OCI-LY3 (cell line): ENCODE results near the gene PXN.

Experiments used
- CTCF ChIP-seq: fragments of 200-600, 300-600 bp; sonication (generic); IDR thresholded peaks from 2 replicates; pipeline ENCODE4 v1.5.1; 2014; ENCODE audit warnings: antibody characterized with exemption, low read length, low read depth
- EZH2phosphoT487 ChIP-seq: fragments of 200-600 bp; shearing (Covaris generic); IDR thresholded peaks from 2 replicates; pipeline ENCODE4 v1.6.1; 2018; ENCODE audit warnings: antibody characterized with exemption, mixed run types, low read depth

GRCh38 chr12:120301962-120302815 is 36.7 kb upstream of the PXN start, which contains the start of gene SIRT4:
- TF ChIP-seq CTCF (peak; percentile 74), EZH2phosphoT487 (no peak)
